Effector memory CD4-positive, alpha-beta T cell (primary cell): ENCODE data around the gene TAS1R2.
A peak's percentile ranks its signal among the peaks of the same experiment; 100 is the strongest.

Experiments
- DNase-seq, 3 donors: peaks; one replicate each; pipeline ENCODE4 v3.0.0-alpha.2; 2020
- H3K27ac ChIP-seq: 2 replicates; pipeline ENCODE4 v1.7.0; 2013; ENCODE audit warnings: mild to moderate bottlenecking, low read length, moderate library complexity; ENCODE audit not compliant: insufficient read depth, poor library complexity, severe bottlenecking
- H3K27me3 ChIP-seq: replicated peaks from 2 replicates; pipeline ENCODE4 v1.7.0; 2013; ENCODE audit warnings: mild to moderate bottlenecking, low read length; ENCODE audit not compliant: insufficient read depth, control insufficient read depth, poor library complexity, severe bottlenecking
- H3K36me3 ChIP-seq: 2 replicates; pipeline ENCODE4 v1.7.0; 2013; ENCODE audit warnings: mild to moderate bottlenecking, low read length, moderate library complexity; ENCODE audit not compliant: control insufficient read depth, insufficient read depth
- H3K4me1 ChIP-seq: 2 replicates; pipeline ENCODE4 v1.7.0; 2013; ENCODE audit warnings: low read length, mild to moderate bottlenecking; ENCODE audit not compliant: control insufficient read depth, insufficient read depth, poor library complexity, severe bottlenecking
- H3K4me3 ChIP-seq: 2 replicates; pipeline ENCODE4 v1.7.0; 2013; ENCODE audit warnings: low read length, low read depth, mild to moderate bottlenecking; ENCODE audit not compliant: insufficient read depth, poor library complexity, severe bottlenecking
- H3K9me3 ChIP-seq: 2 replicates; pipeline ENCODE4 v1.7.0; 2013; ENCODE audit warnings: mild to moderate bottlenecking, low read length, moderate library complexity; ENCODE audit not compliant: control insufficient read depth

Gene TAS1R2

DNA sequence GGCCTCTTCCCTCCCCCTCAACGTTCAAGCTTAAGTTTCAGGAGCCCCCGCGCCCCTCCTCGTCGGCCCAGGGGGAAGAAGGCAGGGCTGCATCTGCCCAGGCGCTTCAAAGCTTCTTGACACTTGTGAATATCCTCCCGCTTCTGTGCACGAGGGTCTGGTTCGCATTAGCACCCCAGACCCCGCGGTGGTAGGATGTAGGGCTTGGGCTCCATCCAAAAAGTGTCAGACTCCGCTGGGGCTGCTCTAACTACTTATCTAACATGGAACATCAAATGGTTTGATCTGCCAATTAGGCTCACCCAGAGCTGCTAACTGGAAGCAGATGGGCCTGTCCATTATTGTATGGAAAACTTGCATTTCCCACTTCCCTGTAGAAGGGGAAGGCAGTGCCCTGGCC is 28.9 kb downstream of the TAS1R2 start:
- Histone ChIP-seq H3K27me3 (peaks cover 12% of the 10 kb centered on the region), H3K36me3 (no peaks in the 10 kb centered on the region), H3K4me1 (no peaks in the 10 kb centered on the region), H3K4me3 (no peak overlapping the region), H3K9me3 (no peaks in the 10 kb centered on the region), H3K27ac (no peak overlapping the region)
- no peak for DNase-seq

DNA sequence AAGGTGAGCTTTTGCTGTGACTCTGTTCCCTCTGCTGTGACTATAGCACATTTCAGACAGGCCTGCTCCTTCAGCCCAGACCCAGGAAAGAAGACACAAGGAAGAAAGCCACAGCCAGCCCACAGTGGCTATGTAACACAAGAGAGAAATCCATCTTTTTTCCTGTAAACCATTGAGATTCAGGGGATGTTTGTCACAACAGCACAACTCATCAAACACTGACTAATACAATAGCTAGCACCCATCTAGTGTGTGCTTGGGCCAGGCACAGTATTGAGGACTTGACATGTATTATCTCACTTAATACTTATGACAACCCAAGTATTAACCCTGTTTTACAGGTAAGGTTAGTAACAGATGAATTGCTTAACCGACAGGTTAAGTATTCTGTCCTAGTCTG is 29.8 kb downstream of the TAS1R2 start:
- Histone ChIP-seq H3K27me3 (peaks cover 7% of the 10 kb centered on the region), H3K4me3 (no peak overlapping the region), H3K36me3 (no peaks in the 10 kb centered on the region), H3K27ac (no peak overlapping the region), H3K9me3 (no peaks in the 10 kb centered on the region), H3K4me1 (no peaks in the 10 kb centered on the region)
- no peak for DNase-seq

DNA sequence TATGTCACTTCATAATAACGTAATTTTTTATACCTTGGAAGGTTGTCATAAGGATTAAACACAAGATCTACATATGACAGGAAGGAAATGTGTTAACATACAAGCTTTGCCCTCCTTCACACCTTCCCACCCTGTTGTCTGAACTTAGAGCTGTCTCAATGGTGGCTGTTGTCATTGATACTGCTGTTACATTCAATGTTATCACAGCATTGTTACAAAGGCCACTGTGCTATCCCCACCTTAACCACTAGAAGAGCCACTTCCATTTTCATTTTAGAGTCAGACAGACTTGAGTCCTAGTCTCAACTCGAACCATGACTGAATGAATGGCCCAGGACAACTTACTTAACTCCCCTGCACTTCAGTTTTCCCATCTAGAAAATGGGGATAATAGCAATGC is 31.2 kb downstream of the TAS1R2 start:
- Histone ChIP-seq H3K27ac (no peak overlapping the region), H3K27me3 (no peaks in the 10 kb centered on the region), H3K4me1 (no peaks in the 10 kb centered on the region), H3K9me3 (no peaks in the 10 kb centered on the region), H3K36me3 (no peaks in the 10 kb centered on the region), H3K4me3 (no peak overlapping the region)
- no peak for DNase-seq

DNA sequence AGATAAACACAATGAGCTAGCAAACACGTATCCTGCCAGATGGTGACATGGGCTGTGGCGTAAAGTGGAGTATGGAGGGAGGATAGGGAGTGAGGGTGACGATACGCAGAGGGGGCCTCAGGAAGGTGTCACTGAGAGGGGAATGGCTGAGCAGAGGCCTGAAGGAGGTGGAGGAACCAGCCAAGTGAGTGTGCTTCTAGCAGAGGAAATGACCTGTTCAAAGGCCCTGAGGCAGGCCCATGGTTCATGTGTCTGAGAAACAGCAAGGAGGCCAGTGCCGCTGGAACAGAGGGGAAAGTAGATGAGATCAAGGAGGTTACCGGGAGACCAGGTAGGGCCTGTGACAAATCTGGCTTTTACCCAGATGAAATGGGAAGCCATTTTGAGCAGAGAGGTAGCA is 36.0 kb downstream of the TAS1R2 start:
- no peak overlapping the region for H3K27ac ChIP-seq
- H3K36me3 ChIP-seq = no peaks in the 10 kb centered on the region
- no peak overlapping the region for H3K4me3 ChIP-seq
- H3K9me3 ChIP-seq = no peaks in the 10 kb centered on the region
- no peak for DNase-seq
- no peaks in the 10 kb centered on the region for H3K4me1 ChIP-seq
- no peaks in the 10 kb centered on the region for H3K27me3 ChIP-seq

DNA sequence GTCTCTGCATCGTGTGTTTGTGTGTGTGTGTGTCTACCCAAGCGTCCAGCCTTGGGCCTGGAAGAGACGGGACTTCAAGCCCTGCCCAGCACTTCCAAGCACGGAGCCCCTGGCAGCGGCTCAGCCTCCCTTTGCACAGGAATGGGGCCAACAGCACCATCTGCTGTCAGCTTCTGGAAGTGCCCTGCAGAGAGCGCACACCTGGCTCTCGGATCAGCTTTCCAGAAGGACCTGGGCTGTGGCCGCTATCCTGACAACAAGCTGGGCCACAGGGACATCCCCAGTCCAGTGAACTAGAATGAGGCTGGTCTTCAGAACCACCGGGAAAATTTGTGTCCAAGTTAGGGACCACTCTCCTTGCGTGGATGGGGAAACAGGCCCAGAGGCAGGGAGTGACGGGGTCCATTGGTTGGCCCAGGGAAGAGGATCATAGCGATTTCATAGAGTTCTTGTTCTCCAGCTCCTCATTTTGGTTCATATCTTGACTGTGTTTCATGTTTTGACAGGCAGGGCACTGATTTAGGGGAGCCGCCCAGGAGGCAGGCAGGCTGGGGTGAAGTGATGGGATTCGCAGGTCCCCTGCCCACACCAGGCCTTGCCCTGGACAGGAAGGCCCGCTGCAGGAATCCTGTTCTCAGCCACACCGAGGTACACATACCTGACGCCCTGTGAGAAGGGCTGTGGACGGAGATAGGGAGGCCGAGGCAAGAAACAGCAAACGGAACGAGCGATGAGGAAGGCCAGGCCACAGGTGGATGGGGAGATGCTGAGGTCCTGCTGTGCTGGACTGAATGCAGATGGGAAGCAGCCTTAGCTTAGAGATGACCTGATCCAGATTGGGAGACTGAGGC is 38.4 kb downstream of the TAS1R2 start:
- Histone ChIP-seq H3K4me1 (no peaks in the 10 kb centered on the region), H3K36me3 (no peaks in the 10 kb centered on the region), H3K27me3 (no peaks in the 10 kb centered on the region), H3K4me3 (no peak overlapping the region), H3K9me3 (no peaks in the 10 kb centered on the region), H3K27ac (no peak overlapping the region)
- DNase-seq = peak in 1 of 3 donors; percentile 3

DNA sequence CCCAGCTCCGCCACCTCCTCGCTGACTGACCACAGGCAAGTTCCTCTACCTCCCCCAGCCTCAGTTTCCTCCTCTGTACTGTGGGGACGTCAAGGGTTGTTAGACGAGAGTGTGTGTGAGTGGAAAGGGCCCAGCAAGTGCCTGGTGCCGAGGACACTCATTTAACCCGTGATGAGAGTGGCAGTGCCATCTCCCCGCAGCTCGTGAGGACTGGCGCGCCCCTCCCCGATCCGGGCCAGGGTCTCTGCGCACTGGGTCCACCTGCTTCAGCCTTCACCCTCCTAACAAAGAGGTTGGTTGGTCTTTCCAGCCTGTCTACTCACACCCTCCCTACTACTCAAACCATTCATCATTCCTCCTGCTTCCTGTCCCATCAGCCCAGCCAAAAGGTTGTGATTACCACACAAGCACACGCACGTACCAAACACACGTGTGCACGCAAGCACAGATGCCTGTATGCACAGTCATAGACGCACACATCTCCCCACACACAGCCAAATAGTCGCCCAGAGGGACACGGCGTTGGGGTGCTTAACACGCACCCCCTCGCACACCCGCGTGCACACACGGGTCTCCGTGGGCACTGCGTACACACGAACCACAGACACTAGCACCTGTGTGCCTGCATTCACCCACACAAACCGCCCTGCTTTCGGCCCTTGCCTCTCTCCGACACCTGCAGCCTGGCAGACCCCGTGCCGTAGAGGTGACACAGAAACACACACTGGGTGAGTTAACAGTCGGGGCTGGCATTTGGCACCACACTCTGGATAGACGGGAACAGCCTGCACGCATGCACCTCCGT is 39.3 kb downstream of the TAS1R2 start:
- Histone ChIP-seq H3K4me3 (no peak overlapping the region), H3K27me3 (no peaks in the 10 kb centered on the region)

DNA sequence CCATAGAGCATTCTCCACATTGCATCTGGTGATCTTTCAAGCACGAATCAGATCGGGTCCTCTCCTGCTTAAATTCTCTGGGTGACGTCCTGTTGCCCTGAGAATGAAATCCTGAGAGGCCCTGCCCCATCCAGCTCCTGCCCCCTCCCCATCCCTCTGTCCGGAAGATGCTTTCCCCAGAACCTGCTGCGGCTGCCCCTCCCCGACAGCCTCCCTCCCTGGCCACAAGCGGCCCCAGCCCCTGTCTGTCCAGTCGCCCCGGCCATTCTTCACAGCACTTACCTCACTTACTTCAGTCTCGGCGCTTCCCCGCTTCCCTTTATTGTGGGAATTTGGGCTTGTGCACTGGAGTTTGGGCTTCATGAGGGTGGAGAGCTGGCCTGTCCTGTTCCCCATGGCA is 40.3 kb downstream of the TAS1R2 start:
- Histone ChIP-seq H3K27me3 (no peaks in the 10 kb centered on the region), H3K4me1 (no peaks in the 10 kb centered on the region), H3K4me3 (no peak overlapping the region), H3K27ac (no peak overlapping the region), H3K9me3 (no peaks in the 10 kb centered on the region), H3K36me3 (no peaks in the 10 kb centered on the region)
- no peak for DNase-seq

More for the DNA sequence above, 39.3 kb downstream of the TAS1R2 start:
- DNase-seq = no peak
- Histone ChIP-seq H3K9me3 (no peaks in the 10 kb centered on the region), H3K4me1 (no peaks in the 10 kb centered on the region), H3K27ac (no peak overlapping the region), H3K36me3 (no peaks in the 10 kb centered on the region)

DNA sequence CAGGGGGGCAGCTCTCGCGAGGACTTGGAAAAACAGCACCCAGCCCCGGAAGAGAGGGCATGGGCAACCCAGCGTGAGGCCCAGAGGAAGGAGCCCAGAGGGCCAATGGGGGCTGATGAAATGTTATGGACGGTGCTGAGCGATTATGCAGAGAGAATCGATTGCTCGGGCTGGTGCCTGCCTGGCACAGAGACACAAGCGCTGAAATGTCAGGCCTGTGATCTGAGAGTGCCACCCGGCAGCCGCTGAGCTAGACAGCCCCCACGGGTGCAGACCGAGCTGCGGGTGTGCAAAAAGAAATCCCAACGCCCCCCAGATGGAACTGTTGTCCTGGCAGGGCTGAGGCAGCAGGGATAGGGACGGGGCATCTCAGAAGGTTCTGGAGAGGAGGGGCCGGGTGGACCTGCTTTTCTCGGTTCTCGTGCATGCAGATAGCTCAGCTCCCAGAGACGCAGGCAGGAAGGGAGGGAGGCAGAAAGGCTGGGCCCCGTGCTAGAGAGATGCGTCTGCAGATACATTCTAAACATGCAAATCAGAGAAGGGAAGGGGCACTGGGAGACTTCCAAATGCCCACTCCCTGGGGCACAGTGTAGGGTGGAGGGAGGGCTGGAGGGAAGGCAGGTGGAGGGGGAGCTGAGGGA is 41.5 kb downstream of the TAS1R2 start:
- no peak for DNase-seq
- Histone ChIP-seq H3K9me3 (no peaks in the 10 kb centered on the region), H3K36me3 (no peaks in the 10 kb centered on the region), H3K4me3 (no peak overlapping the region), H3K27me3 (no peaks in the 10 kb centered on the region), H3K27ac (no peak overlapping the region), H3K4me1 (no peaks in the 10 kb centered on the region)

DNA sequence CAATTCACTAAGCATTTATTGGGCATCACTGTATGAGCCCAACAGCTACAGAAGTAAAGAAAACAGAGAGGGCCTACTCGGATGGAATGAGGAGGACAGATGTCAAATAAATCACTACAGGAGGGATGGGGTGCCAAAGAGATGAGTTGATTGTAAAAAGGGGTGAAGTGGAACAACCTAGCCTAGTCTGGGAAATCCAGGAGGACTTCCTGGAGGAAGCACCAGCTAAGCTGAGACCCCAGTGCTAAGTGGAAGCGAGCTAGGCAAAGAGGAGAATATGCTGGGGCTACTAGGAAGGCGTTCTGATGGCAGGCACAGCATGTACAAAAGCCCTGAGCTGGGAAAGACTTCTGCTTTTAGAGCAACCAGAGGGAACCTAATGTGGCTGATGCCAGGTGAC is 42.1 kb downstream of the TAS1R2 start:
- Histone ChIP-seq H3K4me1 (no peaks in the 10 kb centered on the region), H3K36me3 (no peaks in the 10 kb centered on the region), H3K27me3 (no peaks in the 10 kb centered on the region), H3K27ac (no peak overlapping the region), H3K9me3 (no peaks in the 10 kb centered on the region), H3K4me3 (no peak overlapping the region)
- DNase-seq = no peak

DNA sequence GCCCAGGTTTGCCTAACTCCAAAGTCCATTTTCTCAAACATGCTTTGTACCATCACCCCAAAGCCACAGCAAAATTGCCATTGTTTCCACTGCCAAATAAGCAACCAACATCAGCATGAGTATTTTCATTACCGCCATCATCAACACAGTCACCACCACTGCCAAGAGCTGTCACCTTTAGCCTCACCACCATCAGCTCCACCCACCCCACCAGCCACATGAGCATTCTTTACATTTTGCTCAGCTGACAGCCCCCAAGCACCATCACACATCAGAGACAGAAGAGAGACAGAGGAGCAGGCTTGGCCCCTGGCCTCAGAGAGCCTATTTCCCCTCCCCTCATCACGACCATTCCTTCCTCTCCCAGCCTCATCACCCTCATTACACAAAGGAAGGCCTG is 42.7 kb downstream of the TAS1R2 start:
- no peaks in the 10 kb centered on the region for H3K9me3 ChIP-seq
- H3K4me1 ChIP-seq = no peaks in the 10 kb centered on the region
- H3K27me3 ChIP-seq = no peaks in the 10 kb centered on the region
- no peak for DNase-seq
- H3K4me3 ChIP-seq = no peak overlapping the region
- H3K27ac ChIP-seq = no peak overlapping the region
- no peaks in the 10 kb centered on the region for H3K36me3 ChIP-seq
